GM18505 (cell line): ENCODE measurements around the gene DPYD.

Source experiments
- ATAC-seq: cut with Tn5 transposase; IDR thresholded peaks from one replicate; pipeline ENCODE4 v1.9.1; 2021; ENCODE audit not compliant: unreplicated experiment
- POLR2A ChIP-seq: IDR thresholded peaks from 4 replicates; pipeline ENCODE4 v1.6.1; 2011; ENCODE audit warnings: borderline replicate concordance; ENCODE audit not compliant: insufficient read depth, insufficient read length; ENCODE audit errors: extremely low read depth

Gene DPYD

DNA sequence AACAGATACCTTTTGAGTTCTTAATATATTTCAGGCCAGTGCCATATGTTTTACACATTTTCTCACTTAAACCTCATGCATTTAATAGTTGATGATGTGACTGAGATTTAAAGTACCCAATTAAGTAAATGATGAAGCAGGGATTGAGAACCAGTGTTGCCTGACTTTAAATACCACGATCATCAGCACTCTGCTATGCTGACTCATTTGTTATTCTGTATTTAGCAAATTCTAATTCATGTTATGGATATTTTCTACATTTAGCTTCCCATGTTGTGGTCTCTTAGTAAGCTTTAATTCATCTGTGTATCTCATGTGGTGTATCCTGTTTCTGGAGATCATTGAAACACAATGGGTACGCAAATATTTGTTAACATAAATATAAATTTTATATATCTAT, 836.3 kb downstream of the DPYD start:
- no peak for TF ChIP-seq POLR2A
- ATAC-seq: no peak

DNA sequence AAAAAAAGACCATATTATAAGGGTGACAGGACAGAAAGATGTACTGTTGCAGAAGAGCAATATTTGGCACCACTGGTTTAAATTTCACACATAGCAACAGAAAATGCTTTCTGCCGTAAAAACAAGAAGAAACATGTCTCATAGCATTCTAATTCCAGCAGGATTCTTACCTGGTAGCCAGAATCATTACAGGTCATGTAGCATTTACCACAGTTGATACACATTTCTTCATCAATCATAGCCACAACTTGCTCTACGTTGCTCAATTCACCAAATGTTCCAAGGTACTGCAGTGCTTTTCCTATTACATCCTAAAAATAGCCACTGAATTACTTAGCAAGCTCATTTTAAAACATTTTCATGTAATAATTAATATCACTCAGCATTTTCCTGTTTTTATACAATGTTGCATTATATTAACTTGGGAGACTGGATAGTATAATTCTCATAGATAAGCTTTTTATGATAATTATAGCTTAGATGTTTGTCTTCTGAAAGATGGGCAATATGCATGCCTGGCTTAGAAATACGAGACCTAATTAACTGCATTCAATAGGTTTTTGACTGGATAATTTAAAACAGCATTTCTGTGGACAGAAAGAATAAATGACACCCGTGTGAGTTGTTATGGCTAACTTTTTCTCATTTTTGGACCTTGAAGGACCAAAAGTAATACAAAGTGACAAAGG, 838.5 kb downstream of the DPYD start:
- TF ChIP-seq POLR2A: no peak

DNA sequence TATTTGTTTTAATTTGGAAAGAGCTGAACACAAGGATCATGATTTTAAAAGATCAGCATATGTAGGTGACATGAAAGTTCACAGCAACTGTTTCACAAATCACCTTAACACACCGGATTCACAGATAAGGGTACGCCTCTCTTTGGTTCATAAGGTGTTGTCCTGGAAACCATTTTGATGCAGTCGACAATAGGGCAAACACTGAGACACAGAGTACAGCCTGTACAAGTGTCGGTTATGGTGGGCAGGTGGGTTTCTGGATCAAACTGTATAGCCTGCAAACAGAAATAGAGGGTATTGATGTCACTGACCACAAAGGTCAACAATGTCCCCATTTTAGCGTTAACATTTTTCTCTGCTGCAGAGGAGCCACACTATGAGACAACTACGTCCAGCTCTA, 842.0 kb downstream of the DPYD start:
- no peak for TF ChIP-seq POLR2A
- no peak for ATAC-seq

More for the DNA sequence above, 838.5 kb downstream of the DPYD start:
- ATAC-seq: no peak

DNA sequence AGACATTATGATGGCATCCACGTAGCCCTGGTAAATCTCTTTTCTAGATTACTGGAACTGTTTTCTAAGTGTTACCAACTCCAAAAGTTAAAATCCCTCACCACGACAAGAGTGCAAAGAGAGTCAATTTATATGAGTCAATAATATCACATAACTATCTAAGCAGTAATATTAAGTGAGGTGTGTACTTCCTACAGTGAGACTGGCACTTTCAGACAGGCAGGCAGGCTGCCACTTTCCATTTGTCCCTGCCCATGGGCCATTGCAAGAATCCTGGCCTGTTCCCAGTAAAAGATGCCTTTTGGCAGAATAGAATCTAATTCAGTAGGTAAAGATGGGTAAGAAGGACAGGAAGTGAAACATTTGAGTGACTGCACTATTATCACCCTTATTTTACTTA, 843.6 kb downstream of the DPYD start:
- no peak for ATAC-seq
- TF ChIP-seq POLR2A: no peak

DNA sequence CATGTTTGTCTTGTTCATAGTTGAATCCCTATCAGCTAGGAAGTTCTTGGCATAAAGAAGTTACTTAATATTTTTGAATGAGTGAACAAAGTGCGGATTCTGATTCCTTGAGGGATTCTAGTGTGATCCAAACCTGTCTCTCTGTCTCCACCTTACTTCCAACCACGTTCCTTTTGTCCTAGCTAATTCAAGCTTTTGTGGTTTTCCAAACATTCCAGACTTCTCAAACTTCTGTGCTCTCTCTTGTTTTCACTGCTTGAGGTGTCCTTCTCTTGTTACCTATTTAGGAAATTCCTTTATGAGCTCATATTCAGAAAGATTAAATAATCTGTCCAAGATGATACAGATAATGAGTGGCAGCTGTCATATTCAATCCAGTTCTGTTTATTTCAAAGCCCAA, 846.1 kb downstream of the DPYD start:
- ATAC-seq: no peak
- no peak for TF ChIP-seq POLR2A

DNA sequence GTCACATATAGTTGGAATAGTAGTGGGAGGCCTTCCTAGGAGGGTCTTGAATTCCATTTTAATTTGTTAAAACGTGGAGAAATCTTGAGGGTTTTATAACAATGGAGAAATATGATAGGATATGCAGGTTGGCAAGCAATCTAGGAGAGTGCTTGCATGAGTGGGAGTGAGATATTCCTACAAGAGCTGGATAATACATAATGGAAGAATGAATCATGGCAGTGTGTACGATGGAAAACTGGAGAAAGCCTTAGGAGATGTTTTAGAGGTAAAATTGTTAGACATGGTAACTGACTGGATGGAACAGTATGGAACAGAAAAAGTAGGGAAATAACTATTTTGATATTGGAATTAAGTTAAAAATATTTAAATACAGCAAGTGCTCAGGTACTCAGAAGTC, 846.9 kb downstream of the DPYD start:
- TF ChIP-seq POLR2A: no peak
- no peak for ATAC-seq

DNA sequence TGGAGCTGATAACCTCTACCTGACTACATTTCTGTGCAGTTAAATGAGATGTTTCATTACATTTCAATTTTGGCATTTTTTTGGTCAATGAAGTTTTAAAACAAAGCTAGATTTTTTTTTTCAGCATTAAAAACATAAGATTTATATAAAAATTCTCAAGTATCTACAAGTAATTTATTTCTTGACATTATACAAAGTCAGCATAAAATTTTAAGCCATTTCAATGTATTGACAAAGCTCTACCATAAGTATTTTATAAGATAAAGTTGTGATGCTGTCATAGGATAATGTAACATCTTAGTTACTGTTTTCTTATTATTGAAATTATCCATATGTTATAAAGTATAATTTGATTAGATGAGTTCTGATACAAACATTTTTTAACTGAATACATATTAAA, 847.7 kb downstream of the DPYD start:
- ATAC-seq: no peak
- no peak for TF ChIP-seq POLR2A

DNA sequence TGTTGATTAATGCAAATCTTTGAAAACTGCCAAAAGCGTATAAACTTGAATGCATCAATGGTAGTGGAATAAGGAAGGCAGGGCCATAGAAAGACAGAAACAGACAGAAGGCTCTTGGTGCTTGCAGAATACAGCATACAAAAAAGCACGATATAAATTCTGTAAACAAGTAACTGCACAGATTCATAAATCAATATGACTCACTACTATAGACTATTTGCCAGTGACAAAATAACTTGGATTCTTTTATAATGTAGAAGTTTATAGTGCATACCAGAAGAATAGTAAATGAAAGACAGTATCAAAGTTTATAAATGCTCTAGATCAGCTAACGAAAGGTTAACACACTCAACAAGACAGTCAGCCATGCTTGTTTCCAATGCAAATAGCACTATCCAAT, 849.7 kb downstream of the DPYD start:
- no peak for TF ChIP-seq POLR2A
- ATAC-seq: no peak

DNA sequence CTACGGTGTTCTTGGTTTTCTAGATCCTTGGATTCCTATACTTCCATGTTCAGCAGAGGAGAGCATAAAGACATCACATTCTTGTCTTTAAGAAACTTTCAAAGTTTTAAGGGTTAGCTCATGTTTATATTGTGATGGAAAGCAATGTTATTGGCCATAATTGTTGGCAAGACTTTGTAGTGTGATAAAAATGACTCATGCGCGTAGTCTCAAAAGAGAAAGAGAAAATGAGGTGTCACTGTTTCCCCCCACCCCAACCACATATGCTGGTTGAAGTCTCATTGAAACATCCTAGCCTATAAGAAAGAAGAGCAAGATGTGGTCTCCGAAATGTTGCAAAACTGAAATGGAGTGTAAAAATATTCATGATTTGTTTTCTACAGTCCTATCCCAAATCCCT, 850.5 kb downstream of the DPYD start:
- TF ChIP-seq POLR2A: no peak

DNA sequence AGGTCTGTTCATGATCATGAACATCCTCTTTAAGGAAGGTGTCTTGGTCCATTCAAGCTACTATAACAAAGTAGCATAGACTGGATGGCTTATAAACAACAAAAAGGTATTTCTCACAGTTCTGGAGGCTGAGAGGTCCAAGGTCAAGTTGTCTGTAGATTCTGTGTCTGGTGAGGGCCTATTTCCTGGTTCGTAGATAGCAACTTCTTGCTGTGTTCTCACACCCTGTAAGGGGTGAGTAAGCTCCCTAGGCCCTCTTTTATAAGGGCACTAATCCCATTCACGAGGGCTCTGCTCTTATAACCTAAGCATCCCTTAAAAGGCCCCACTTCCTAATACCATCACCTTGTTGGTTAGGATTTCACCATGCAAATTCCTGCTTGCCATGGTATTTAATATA, 851.5 kb downstream of the DPYD start:
- no peak for ATAC-seq
- no peak for TF ChIP-seq POLR2A

More for the DNA sequence above, 850.5 kb downstream of the DPYD start:
- ATAC-seq: no peak

DNA sequence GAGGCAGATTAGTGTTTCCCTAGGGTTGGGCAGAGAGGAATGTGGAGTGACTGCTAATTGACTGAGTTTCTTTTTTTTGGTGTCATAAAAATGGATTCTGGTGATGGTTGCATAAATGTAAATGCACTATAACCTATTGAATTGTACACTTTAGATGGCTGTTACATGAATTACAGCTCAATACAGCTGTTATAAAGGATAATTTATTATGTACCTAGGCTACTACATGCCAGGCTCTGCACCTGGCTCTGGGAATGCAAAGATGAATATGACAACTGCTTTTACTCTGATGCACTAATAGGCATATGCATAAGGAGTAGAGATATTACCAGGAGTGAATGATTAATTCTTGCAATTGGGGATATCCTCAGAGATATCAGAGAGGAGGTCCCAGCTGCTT, 854.0 kb downstream of the DPYD start:
- TF ChIP-seq POLR2A: no peak
- ATAC-seq: no peak

DNA sequence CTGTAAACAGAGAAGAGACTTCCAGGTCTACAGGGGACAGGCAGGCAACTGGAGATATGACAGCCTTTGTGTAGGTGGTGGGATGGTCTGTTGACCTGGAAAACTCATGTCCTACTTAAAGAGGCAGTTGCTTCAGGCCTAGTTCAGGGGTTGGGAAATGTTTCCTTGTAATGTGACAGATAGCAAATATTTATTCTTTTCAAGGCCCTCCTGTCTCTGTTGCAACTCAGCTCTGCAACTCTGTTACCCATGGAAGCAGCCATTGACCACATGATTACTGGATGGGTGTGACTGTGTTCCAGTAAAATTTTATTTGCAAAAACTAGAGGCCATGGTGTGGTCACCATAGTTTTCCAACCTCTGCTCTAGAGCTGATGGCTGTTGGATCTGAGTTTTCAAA, 857.3 kb downstream of the DPYD start:
- ATAC-seq: no peak
- TF ChIP-seq POLR2A: no peak

DNA sequence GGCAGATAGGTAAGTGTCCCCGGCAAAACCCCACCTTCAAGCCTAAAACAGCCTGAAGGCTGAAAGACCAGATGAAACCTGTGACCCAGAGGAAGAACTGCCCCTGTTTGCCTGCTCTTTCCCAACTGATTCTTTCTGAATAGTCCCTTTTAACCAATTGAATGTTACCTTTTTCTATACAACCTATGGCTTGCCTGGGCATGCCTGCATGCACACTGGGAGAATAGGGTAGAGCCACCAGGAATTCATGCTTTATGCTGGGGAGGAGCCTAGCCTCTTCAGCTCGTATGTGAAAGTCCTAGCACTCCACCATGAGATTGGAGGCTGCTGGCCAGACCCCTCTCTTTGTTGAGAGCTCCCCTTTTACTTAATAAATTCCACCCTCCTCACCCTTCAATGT, 859.2 kb downstream of the DPYD start:
- ATAC-seq: no peak
- no peak for TF ChIP-seq POLR2A

DNA sequence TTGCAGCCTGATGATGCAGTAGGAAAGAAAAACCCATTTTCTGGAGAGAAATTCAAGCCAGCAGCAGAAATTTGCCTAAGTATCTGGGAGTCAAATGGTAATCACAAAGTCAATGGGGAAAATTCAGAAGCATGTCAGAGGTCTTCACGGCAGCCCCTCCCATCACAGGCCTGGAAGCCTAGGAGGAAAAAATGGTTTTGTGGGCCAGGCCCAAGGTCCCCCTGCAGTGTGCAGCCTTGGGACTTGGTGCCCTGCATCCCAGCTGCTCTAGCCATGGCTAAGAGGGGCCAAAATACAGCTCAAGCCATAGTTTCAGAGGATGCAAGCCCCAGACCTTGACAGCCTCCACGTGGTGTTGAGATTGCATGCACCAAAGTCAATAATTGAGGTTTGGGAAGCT, 864.4 kb downstream of the DPYD start:
- no peak for TF ChIP-seq POLR2A
- ATAC-seq: no peak

DNA sequence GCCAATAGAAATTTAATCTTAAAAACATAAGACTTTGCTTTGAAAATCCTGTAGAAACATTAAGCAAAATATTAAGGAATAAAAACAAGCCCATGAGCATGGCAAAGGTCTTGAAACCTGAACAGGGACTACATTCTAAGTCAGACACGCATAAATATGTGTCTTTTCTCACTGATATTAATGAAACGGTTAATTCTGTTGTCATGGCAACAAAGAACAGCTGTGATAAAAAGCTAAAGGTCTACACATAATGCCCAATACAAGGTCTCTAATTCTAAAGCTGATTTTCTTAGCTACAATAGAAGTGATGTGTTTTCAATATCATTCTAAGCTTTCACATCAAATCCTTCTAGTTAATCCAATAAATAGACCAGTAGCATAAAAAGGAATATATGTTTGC, 867.6 kb downstream of the DPYD start:
- TF ChIP-seq POLR2A: no peak
- no peak for ATAC-seq
